Breast epithelium (tissue), 4 donors: ENCODE results near the gene MKKS. TPM values are rescaled to one million over a fixed set of nuclear protein-coding genes. Genes with fewer than 3 reads are reported as not detected.

Experiments used
- DNase-seq, 2 donors: peaks; one replicate each; pipeline ENCODE4 v3.0.0-alpha.2; 2019; ENCODE audit warnings: low spot score in 2 of 2
- H3K27ac ChIP-seq, 2 donors: fragments of 200-600 bp; sonication (generic) in 1 of 2; one replicate each; pipeline ENCODE4 v1.5.1; 2016 to 2019; ENCODE audit warnings: mild to moderate bottlenecking in 1 of 2
- H3K27me3 ChIP-seq, 2 donors: fragments of 200-600 bp; sonication (generic) in 1 of 2; one replicate each; pipeline versions ENCODE4 v1.5.1 to v1.6.0; 2017 to 2019; ENCODE audit warnings: control low read depth in 1 of 2, mild to moderate bottlenecking in 1 of 2
- H3K36me3 ChIP-seq: fragments of 200-600 bp; one replicate; pipeline ENCODE4 v1.5.1; 2019
- H3K4me1 ChIP-seq, 2 donors: fragments of 200-600 bp; sonication (generic); one replicate each; pipeline ENCODE4 v1.5.1; 2016 to 2019; ENCODE audit warnings: control low read depth in 1 of 2
- H3K4me3 ChIP-seq, 3 donors: fragments of 200-600 bp; sonication (generic); 1 replicate in 2 of 3; 2 replicates in 1 of 3; pipeline ENCODE4 v1.5.1; 2016 to 2019; ENCODE audit warnings: mild to moderate bottlenecking in 3 of 3, moderate library complexity in 2 of 3
- H3K9me3 ChIP-seq, 2 donors: fragments of 200-600 bp; sonication (generic) in 1 of 2; one replicate each; pipeline ENCODE4 v1.5.1; 2016 to 2019; ENCODE audit warnings: control low read depth in 1 of 2
- POLR2A ChIP-seq: fragments of 450-650 bp; IDR thresholded peaks from one replicate; pipeline ENCODE4 v1.6.1; 2016; ENCODE audit warnings: antibody characterized with exemption, mild to moderate bottlenecking, moderate library complexity
- POLR2AphosphoS5 ChIP-seq, 3 donors: sonication (generic); formaldehyde crosslinking; IDR thresholded peaks; one replicate each; pipeline ENCODE4 v1.6.1; 2017; ENCODE audit warnings: antibody characterized with exemption in 3 of 3
- intact Hi-C: fragments of 100-400 bp; cut with DNase I; formaldehyde crosslinking; loops from one replicate; pipeline ENCODE4 v1.15.1; 2023; ENCODE audit warnings: low total_unique reads
- total RNA-seq, 3 donors: library from RNA; depleted of rRNA; stranded (reverse); fragments of >200 nt; gene quantifications; one replicate each; pipeline ENCODE4 v1.1.0, GENCODE V29; 2016
- TF ChIP-seq, protein P1 (sequence below), 3 donors: fragments of 450-650 bp; IDR thresholded peaks; one replicate each; pipeline ENCODE4 v1.5.1; 2016 to 2017; ENCODE audit warnings: antibody characterized with exemption in 3 of 3, mild to moderate bottlenecking in 3 of 3, moderate library complexity in 3 of 3

MKKS gene
- 10 to 100 TPM; 12.8 to 14.9 (median 14.7) TPM for total RNA-seq

DNA sequence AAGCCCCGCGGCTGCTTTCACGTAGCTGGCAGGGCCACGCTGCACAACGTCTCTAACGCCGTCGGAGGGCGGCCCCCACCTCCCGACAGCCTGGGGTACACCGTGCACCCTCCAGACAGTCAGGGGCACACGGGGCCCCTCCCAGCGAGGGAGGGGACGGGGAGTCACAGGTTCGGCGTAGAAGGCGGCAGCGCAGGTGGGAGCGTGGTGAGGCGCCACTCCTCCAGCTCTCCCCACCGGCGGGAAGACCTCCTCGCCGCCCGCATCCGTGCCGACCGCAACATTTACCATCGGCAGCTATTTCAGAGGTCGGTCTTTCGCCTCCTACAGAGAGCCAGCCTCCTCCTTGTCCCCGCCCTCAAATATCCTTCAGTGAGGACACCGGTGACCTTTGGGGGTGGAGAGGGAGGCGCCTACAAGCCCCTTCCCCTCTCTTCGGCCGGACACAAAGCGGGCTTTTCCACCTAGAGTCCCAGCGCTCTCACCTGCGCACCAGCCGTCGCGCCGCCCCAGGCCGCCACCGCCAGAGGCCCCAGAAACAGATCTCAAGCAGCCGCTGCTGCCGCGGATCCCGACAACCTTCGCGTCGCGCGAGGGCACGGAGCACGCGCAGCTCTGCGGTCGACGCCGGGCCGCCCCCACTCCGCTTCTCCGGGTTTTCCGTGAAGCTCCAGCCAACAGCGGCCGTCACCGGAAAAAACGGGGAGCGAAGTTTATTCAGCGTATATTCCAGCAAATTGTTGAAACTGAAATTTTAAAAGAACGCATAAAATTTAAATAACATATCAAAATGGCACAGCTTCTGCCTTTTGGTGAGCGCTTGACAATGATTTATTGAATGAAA is at the start of gene MKKS:
MKKS (minus strand) TSS at position 600 of the 844 bp plus-strand sequence. CDS start 20,708 bp downstream, outside the sequence.
- peaks cover 0 to 4% of the 10 kb centered on the region in 2 donors for H3K4me1 ChIP-seq
- H3K9me3 ChIP-seq = no peaks in the 10 kb centered on the region
- intact Hi-C loops = no loop called here
- H3K36me3 ChIP-seq = no peaks in the 10 kb centered on the region
- DNase-seq = peak; percentile 77 to 87
- no peaks in the 10 kb centered on the region for H3K27me3 ChIP-seq
- H3K27ac ChIP-seq = peak within 1 kb of the TSS; percentile 90 to 91
- peak within 1 kb of the TSS; percentile 85 to 93 (median 90) for H3K4me3 ChIP-seq
- TF ChIP-seq POLR2AphosphoS5 (IDR thresholded peaks at IDR 0.05) (peak in 1 of 3 donors; percentile 19), POLR2A (no peak)
- TF ChIP-seq, protein P1, sequence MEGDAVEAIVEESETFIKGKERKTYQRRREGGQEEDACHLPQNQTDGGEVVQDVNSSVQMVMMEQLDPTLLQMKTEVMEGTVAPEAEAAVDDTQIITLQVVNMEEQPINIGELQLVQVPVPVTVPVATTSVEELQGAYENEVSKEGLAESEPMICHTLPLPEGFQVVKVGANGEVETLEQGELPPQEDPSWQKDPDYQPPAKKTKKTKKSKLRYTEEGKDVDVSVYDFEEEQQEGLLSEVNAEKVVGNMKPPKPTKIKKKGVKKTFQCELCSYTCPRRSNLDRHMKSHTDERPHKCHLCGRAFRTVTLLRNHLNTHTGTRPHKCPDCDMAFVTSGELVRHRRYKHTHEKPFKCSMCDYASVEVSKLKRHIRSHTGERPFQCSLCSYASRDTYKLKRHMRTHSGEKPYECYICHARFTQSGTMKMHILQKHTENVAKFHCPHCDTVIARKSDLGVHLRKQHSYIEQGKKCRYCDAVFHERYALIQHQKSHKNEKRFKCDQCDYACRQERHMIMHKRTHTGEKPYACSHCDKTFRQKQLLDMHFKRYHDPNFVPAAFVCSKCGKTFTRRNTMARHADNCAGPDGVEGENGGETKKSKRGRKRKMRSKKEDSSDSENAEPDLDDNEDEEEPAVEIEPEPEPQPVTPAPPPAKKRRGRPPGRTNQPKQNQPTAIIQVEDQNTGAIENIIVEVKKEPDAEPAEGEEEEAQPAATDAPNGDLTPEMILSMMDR (IDR thresholded peaks at IDR 0.05) = peak in 1 of 3 donors; percentile 4

DNA sequence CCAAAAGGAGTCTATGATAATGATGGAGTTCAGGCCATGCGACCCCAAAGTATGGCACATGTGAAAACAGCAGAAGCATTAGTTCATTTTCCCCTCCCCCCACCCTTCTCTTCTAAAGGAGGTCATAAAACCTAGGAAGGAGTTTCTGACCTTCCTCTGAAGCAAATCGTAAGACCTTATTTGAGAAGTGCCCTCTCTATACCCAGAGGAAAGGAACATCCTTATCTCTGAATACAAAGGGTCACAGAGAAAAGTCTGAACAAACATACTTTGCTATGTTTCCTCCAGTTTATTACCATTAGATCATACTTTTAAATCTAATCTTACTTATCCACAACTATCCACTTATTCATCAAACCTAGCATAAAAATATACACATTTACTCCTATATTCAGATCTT is 49.7 kb upstream of the MKKS start:
- intact Hi-C loops = no loop called here
- no peak for TF ChIP-seq POLR2A
- TF ChIP-seq, protein P1 (IDR thresholded peaks at IDR 0.05) = no peak
- Histone ChIP-seq H3K4me3 (no peak overlapping the region), H3K27me3 (no peaks in the 10 kb centered on the region), H3K9me3 (no peaks in the 10 kb centered on the region), H3K4me1 (no peaks in the 10 kb centered on the region), H3K27ac (no peak overlapping the region), H3K36me3 (no peaks in the 10 kb centered on the region)
- no peak for DNase-seq

DNA sequence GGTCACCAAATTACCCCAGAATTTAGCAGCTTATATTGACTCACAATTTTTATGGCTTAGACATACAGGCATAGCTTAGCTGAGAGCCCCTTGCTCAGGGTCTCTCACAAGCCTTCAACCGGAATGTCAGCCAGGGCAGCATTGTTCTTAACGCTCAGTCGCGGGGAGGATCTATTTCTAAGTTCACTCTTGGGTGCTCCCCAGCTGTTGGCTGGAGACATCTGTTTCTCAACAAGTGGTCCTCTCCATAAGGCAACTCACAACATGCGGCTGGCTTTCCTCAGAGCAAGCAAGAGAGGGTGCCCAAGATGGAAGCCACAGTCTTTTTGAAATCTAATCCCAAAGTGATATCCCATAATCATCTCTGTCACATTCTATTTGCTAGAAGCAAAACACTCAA is 47.7 kb upstream of the MKKS start:
- no peak overlapping the region for H3K4me3 ChIP-seq

DNA sequence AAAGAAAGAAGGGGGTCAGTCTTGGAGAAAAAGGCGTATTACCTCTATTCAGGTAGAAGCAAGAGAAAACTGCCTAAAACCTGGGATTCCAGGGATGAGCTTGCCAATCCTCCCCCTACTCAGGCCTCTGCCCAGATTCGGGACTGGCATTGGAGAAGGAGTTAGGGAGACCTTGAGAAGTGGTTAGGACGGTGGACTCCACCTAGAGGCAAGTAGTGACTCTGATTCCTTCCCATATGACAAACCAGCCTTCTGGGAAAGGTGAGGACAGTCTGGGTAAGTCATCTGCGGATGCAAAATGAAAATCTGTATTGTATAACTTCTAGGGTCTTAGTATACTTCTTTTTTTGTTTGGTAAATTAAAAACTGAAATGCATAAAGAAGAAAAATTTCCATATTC is 44.9 kb upstream of the MKKS start:
- Histone ChIP-seq H3K4me1 (no peaks in the 10 kb centered on the region), H3K27me3 (no peaks in the 10 kb centered on the region), H3K27ac (no peak overlapping the region), H3K9me3 (no peaks in the 10 kb centered on the region), H3K4me3 (no peak overlapping the region), H3K36me3 (no peaks in the 10 kb centered on the region)
- no peak for DNase-seq
- TF ChIP-seq POLR2AphosphoS5 (IDR thresholded peaks at IDR 0.05) = no peak
- no peak for TF ChIP-seq POLR2A
- TF ChIP-seq, protein P1 (IDR thresholded peaks at IDR 0.05) = no peak
- intact Hi-C loops = loop anchor here (10.0 kb wide), 1 partner anchor 66 kb away; no protein-coding TSS in a partner anchor

More for the DNA sequence above, 47.7 kb upstream of the MKKS start:
- TF ChIP-seq, protein P1 (IDR thresholded peaks at IDR 0.05) = no peak
- TF ChIP-seq POLR2AphosphoS5 (IDR thresholded peaks at IDR 0.05) (no peak), POLR2A (no peak)
- Histone ChIP-seq H3K27me3 (no peaks in the 10 kb centered on the region), H3K27ac (no peak overlapping the region), H3K4me1 (no peaks in the 10 kb centered on the region), H3K9me3 (no peaks in the 10 kb centered on the region), H3K36me3 (no peaks in the 10 kb centered on the region)
- no peak for DNase-seq
- intact Hi-C loops = no loop called here

DNA sequence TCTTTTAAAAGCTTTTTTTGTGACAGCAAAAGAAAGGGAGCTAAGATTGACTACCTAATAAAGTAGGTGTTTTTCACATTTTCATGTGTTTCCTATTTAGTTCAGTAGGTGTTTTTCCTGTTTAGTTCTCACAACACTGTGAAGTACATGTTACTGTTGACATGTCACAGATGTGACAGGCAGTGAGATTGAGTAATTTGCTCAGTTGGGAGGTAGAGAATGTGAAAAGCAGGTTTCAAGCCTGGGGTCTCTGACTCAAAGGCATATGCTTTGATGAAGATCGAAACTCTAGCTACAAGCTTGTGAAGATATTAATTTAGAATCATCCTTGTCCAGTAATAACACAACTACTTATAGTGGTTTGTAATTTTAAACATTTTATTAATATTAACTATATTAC is 44.2 kb upstream of the MKKS start:
- Histone ChIP-seq H3K36me3 (no peaks in the 10 kb centered on the region), H3K27me3 (no peaks in the 10 kb centered on the region), H3K4me1 (no peaks in the 10 kb centered on the region), H3K9me3 (no peaks in the 10 kb centered on the region), H3K4me3 (no peak overlapping the region), H3K27ac (no peak overlapping the region)
- TF ChIP-seq POLR2A (no peak), POLR2AphosphoS5 (IDR thresholded peaks at IDR 0.05) (no peak)
- DNase-seq = no peak
- intact Hi-C loops = loop anchor here (10.0 kb wide), 1 partner anchor 67 kb away; no protein-coding TSS in a partner anchor
